Cortex of kidney (tissue), 1 donor: ENCODE data around the gene CD46.

Source experiments
- DNase-seq: peaks from one replicate; lab custom pipeline; 2025; lab: John Stamatoyannopoulos, UW

The CD46 gene

DNA sequence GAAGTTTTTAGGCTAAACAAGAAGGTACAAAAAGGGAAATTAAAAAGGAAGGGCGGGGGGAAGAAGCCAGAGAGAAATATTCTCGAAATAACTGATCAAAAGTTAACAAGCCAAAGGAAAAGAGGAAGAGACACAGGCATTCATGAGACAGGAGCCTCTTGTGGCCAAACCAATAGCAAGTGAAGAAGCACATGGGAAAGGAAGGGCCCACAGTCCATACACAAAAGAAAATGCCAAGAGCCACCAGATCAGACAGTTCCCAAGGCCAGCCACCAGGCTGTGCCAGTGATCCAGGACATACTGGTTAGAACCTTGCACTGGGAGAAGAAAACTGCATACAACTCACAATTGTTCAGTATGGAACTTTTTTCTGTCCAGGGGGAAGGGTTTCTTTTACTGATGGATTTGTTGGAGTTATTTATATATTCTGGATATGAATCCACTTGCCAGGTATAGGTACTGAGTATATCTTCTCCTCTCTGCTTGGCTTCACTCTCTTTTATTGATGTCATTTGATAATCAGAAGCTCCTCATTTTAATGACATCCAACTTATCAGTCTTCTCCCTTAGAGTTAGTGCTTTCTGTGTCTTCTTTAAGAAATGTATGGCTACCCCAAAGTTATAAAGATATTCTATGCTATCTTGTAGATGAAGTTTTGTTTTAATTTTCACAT lies 76.8 kb downstream of the CD46 start:
- no peak for DNase-seq

DNA sequence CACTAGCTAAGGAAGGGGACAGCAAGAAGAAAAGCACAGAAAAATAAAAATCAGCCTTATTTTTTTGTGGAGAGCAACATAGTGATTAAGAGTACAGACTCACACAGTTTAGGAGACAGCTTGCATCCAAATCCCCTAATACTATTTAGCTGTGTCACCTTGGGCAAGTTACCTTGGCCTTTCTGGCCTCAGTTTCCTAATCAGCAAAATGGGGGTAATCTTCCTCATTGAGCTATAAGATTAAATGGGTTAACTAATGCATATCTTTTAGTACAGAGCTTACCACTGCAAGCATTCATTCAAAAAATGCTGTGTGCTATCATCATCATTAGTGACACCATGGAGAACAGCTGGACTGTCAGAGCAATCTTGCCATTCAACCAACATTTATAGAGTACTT lies 77.7 kb downstream of the CD46 start:
- DNase-seq, result no peak

DNA sequence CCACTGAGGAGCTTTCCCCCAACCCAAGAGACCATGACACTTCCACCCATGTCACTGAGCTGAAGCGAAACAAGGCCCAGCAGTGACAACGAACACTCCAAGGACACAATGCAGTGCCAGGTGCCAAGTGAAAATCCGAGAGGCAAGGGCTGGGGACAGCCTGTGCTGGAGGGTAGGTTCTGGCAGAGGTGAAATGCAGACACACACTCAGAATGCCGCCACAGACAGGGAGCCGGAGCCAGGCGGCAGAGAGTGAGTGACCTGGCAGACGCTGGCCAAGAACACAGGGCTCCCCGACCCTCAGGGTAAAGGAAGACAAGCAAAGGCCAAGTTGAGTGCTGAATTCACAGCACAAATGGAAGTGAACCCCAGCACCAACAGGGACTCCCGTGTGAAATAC lies 78.9 kb downstream of the CD46 start:
- DNase-seq, result no peak

DNA sequence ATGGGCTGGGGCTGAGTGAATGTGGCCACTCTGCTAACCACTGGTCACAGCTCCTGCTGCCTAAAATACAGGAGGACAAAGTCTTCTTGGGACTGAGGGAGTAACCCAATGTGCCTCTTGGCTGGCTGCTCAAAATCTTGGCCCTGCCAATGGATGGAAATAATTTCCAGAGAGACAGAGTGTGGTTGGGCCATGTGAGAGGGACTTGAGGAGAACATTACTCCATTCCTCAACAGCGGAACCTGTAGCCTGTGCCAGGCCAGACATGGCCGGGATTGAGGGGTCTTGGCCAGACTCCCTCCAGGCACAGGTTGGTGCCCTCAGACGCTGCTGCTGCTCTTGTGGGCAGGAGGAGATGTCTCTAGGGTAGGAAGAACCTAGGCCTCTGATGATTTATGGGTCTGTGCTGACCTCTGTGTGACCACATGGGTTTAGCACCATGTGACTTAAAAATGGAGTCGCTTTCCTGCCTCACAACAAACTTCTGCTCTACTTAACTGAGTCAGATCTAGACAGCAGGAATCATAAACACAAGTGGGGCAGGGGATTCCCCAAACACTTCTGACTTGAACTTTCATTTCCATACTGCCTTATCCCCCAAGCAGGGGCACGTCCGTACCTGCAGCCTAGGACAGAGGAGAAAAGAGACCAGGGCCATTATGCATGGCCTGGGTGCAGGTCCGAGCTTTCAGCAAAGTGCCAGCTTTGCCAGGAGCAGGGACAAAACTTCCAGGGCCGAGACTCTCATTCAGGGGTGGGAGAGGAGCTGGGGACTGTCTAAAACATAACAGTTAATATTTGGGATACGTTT lies 79.9 kb downstream of the CD46 start:
- DNase-seq, result no peak

DNA sequence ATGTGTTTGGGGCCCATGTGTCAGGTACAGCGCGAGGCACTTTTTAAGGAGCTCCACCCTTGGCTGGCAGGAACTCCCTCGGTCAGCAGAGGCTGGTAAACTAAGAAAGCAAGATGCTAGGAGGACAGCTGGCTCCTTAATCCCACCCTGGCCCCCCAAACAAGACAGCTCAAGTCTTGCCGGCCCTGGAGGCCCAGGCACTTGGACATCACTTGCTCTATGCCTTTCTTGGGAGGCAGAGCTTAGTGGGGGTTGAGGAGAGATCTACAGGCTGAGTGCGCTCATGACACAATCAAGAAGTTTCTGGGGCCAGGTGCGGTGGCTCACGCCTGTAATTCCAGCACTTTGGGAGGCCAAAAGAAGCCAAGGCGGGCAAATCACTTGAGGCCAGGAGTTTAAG lies 80.9 kb downstream of the CD46 start:
- no peak for DNase-seq

DNA sequence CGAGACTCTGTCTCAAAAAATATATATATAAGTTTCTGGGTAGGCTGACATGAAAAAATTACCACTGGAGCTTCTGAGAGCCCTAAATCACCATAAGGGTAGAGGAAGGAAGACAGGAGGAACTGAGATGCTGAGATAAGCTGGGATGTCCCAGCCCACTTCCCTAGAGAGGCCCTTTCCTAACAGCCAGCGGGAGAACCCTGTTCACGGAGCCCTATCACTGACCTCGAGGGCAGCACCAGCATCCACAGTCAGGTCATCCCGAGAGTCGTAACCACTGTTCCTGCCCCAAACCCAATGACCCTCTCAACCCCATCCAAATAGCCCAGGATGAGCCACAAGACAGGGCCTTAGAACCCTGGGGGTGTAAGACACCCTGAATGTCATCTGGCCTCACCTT lies 81.5 kb downstream of the CD46 start:
- DNase-seq, result no peak

DNA sequence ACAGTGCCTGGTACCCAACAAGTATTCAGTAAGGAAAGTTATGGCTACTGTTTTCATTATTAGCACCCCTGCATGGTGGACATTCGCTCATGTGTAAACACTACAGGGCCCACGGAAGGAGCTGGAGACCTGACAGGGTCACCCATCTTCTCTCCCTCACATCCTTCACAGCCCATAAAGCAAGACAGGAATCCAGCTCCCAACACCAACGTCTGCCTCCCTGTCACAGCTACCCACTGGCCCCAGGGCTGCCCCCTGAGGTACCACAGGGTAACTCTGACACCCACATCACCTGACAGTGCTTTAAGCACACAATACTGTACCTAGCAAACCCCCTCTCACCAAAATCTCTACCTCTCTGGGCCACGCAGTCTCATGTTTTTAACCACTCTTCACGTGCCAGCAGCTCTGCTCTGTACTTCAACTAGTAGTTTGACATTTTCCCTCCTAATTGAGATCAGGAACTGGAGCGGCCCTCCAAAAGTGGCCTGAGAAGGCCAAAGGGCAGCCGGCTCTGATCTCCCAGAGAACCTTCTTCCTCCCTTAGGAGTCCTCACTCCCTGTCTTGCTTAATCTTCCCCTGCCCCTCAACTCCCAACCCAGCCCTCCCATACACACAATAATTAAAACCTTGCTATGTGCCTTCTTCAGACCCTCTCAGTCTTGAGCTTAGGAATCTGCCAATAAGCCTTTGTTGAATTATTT lies 82.3 kb downstream of the CD46 start:
- no peak for DNase-seq

DNA sequence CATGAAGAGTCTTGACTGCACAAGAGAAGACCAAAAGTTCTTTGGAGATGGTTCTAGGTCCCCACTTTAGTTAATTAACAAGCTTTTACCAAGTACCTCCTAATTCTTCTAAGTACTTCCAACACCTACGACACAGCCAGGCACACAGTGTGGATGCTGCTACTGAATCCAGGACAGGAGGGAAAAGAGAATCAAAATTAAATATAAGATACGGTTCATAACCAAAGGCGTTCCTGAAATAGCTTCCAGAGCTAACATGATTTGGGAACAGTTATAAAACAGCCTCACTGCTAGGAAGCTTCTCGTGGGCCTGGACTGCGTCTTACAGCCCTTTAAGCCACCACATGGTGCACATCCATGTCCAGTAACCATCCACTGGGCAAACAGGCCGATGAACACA lies 84.1 kb downstream of the CD46 start:
- no peak for DNase-seq

DNA sequence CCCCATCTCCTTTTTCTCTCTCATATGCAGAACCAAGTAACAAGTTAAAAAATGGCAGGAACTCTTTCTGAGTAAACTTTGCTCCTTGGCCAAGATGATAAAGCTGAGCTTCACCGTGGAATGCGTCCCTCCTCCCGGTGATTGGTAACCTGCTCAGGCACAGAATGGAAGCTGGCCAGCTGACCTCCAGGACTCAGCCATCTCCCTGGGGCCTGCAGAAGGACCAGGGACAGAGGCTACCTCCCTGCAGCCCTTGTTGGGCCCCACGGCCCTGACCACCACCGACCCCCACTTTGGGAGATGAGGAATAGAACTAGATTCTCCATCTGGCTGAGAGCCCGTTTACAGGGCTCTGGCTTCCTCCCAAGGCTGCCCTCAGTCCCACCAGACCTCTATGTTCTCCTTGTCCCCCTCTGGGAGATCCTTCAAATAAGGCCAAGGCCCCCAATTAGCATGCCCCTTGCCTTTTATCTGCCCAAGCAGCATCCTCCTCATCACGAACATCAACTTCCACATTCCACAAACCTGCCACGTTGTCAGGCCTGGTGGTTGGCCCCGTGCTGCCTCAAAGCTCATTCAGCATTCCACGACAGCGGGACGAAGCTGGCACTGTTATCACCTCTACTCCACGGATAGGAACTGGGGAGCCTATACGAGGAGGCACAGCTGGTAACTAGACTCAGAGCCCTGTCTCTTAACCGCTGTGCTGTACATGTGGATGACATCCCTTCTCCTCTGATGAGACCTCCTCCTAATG lies 84.9 kb downstream of the CD46 start:
- no peak for DNase-seq

DNA sequence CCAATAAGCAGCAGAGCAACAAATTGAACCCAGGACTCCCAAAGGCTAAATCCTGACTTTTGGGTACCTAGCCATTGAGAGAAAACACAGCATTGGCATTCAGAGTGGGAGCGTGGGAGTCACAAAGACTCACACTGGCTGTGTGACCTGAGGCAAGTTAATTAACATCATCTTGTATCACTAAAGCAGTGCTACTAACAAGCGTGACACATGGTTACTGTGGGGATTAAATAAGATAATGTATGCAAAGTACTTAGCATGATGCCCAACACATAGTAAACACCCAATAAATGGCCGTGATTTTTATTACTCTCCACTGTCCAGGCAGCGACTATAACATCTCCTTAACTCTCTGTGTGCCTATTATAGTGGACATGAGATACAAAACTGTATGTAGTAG lies 85.8 kb downstream of the CD46 start:
- no peak for DNase-seq

DNA sequence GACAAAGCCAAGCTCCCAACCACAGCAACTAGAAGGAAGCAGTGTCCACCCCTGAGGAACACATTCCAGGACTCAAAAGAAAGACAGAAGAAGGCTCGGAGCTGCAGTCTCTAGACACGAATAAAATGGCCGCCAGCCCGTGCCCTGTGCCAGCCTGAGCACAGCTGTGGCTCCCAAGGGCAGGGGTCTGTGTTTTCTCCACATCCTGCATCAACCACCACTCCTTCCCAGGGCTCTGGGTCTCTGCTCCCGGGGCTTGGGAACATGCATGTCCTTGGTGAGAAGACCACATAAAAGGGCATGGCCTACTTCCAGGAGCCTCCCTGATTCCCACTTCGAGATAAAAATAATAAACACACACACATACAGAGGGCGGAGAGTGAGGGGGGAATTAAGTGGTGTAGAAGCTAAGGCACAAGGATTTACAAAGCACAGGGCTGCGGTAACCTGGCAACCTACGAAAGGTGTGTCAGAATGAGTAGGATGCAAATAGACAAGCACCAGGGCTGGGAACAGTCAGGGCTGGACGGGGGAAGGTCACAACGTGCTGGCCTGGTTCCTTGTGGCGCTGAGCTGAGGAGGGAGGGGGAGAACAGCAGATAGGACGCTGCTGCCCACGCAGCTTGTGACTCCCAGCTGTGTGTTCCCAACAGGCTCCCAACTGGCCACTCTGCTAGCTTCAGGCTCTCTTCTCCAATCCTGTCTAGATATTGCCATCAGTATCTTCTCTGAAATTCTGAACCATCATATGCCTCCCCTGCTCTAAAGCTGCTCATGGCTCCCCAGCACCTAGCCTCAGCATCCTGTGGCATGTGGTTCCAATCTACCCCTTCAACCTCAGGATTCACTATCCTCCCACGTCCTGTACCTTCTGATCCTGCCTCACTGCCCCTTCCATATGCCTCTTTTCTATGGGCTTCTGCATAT lies 86.6 kb downstream of the CD46 start:
- no peak for DNase-seq

DNA sequence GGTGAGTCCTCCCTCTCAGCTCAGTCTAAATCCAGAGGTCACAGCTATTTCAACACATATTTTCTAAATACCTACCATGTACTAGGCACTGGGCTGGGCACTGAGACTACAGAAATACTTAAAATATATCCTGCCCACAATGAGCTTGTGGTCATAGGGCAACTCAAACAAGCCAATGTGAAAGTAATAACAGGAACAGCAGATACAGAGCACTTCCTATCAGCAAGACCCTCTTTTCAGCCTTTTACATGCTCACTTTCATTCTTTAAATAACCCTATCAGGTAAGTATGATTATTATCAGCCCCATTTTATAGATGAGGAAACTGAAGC lies 87.2 kb downstream of the CD46 start:
- no peak for DNase-seq

DNA sequence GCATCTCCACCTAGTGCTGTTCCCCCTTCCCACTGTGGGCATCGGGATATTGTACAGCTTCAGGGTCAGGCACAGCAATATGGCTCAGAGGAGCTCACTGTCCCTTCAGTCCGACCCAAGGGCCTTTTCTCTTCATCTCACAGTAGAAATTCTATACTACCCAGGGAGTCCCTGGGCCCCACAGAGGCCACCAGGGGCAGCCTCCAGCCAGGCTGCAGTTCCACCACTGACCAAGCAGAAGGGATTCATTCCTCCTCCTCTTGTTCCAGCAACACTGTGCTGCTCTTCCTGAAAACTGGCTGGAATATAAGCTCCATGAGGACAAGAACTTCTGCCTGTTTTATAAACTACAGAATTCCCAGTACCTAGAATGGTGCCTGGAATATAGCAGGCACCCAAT lies 88.5 kb downstream of the CD46 start:
- no peak for DNase-seq

DNA sequence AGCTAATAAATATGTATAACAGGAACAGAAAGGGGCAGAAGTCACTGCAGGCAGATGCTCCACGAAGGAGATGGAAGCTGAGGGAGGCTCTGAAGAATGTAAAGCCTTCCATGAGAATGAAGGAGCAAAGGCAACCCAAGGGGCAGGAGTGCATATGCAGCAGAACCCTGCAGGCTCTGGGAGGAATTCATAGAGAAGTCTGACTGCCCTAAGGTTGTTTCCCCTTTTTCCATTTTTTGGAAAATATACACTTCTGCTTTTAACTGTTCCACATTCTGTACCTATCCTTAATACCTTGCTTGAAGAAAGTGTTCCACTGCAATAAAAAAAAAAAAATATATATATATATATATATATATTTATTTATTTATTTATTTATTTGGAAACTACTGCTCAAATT lies 89.4 kb downstream of the CD46 start:
- no peak for DNase-seq

DNA sequence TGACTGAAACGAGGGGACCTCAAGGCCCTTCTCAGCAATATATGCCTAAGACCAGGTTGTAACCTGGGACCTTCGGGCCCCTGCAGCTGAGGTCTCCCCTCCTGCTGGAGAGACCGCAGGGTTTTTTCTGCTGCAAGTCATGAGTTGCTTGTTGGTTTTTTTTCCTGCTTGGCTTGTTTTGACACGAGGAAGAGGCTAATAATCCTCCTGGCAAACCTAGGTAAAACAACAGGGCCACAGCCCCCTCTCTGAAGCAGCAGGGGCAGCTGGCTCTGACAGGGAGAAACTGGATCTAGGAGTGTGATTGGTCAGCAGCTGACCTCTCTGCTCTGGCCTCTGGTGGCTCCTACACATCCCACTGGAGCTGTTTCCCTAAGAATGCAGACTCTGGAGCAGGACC lies 90.0 kb downstream of the CD46 start:
- no peak for DNase-seq

DNA sequence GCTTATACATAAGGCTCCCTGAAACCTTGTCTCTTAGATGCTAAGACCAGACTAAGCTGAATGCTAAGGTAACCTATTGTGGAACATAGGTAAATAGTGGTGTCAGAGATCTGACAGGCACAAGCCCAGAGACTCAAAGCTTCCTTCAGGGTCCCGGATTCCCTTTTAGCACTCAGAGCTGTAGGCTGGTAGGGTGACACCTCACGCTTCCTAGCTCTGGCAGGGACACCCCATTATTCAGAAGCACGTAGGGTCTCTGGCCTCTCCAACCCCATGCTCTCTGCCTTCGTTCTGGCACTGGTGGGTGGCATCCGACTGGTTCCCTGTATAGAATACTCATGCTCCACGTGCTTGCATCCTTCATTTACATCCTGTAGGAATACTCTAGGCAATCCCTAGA lies 90.7 kb downstream of the CD46 start:
- no peak for DNase-seq

DNA sequence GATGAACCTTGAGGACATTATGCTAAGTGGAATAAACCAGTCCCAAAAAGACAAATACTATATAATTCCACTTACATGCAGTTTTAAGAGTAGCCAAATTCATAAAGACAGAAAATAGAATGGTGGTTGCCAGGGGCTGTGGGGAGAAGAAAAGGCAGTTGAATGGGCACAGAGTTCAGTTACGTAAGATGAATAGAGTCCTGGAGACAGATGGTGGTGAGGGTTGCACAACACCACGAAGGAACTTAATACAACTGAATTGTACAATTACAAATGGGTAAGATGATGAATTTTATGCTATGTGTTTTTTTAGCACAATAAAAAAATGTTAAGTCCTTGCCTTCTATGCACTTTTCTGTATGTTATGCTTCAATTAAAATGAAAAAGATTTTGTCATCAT lies 92.5 kb downstream of the CD46 start:
- no peak for DNase-seq
